Measurements from ENCODE around the gene SSBP4. TPM values are rescaled to one million over a fixed set of nuclear protein-coding genes. Genes with fewer than 3 reads are reported as not detected.

SSBP4 gene
- total and polyA plus RNA-seq, 9 of the 15 experiments (the other 6 are each of a cell fraction or from before 2014, with no cell fraction given) = 1.1 to 189 (median 39.0) TPM

GRCh38 chr19:18415178-18415867 lies 3.9 kb upstream of the SSBP4 start (continued):
- TF ChIP-seq ATF6 (CRISPR knock-in tag; IDR thresholded peaks at IDR 0.05) (no peak), NEUROD1 (IDR thresholded peaks at IDR 0.05; ENCODE audit: borderline replicate concordance, low read depth, low read length, partially characterized antibody) (no peak), POLR2AphosphoS2 (IDR thresholded peaks at IDR 0.05; ENCODE audit: low read length) (no peak), ZNF347 (CRISPR knock-in tag; IDR thresholded peaks at IDR 0.05; ENCODE audit: low read depth) (no peak), PCBP1 (IDR thresholded peaks at IDR 0.05; ENCODE audit: low read depth, low read length, poor library complexity, severe bottlenecking) (no peak), ELK3 (CRISPR knock-in tag; IDR thresholded peaks at IDR 0.05) (no peak), UBTF (IDR thresholded peaks at IDR 0.05; ENCODE audit: borderline replicate concordance in 1 of 2, low read depth in 2 of 2, low read length in 2 of 2) (no peak), LCOR (CRISPR knock-in tag; IDR thresholded peaks at IDR 0.05) (no peak), ZNF24 (IDR thresholded peaks at IDR 0.05) (no peak), ZNF639 (CRISPR knock-in tag; conservative IDR thresholded peaks at IDR 0.05 in 1 of 2, IDR thresholded peaks at IDR 0.05 in 1 of 2) (peak in 1 of 2 experiments; percentile 67; a peak in 2 of 4 replicates), PYGO2 (tag; IDR thresholded peaks at IDR 0.05) (no peak), MLX (CRISPR knock-in tag; conservative IDR thresholded peaks at IDR 0.05) (no peak), FIP1L1 (IDR thresholded peaks at IDR 0.05; ENCODE audit: low read depth, low read length, poor library complexity, severe bottlenecking) (no peak), NFYB (IDR thresholded peaks at IDR 0.05; ENCODE audit: extremely low read depth, insufficient read length) (no peak), IRF1 (CRISPR knock-in tag; IDR thresholded peaks at IDR 0.05; ENCODE audit: borderline replicate concordance) (no peak)

All from K562 (cell line).